Caco-2 (cell line): ENCODE data around the gene WWOX. TPM values are rescaled to one million over a fixed set of nuclear protein-coding genes. Genes with fewer than 3 reads are reported as not detected.

Experiments used
- BruUV-seq: library from RNA; stranded (reverse); fragments of 400-500 nt; replicated peaks from 2 replicates; lab custom pipeline; 2021; lab: Mats Ljungman, UMichigan
- CTCF ChIA-PET: fragments of 300-600 bp; sonication (Branson Sonifier 250); formaldehyde crosslinking; loops from one replicate; lab custom pipeline; 2022; ENCODE audit warnings: antibody characterized with exemption; lab: Charles Lee
- POLR2A ChIA-PET: fragments of 300-600 bp; sonication (Branson Sonifier 250); formaldehyde crosslinking; loops from one replicate; lab custom pipeline; 2022; ENCODE audit warnings: antibody characterized with exemption; lab: Charles Lee
- DNase-seq, 2 experiments: peaks; one replicate each; pipeline versions ENCODE4 v3.0.0 to v3.0.0-alpha.2; 2020 to 2022
- H3K27me3 ChIP-seq: replicated peaks from 2 replicates; pipeline ENCODE4 v1.6.0; 2011; ENCODE audit warnings: low read length; ENCODE audit not compliant: control insufficient read depth, insufficient read depth
- H3K36me3 ChIP-seq: 2 replicates; pipeline ENCODE4 v1.5.1; 2011; ENCODE audit warnings: low read length; ENCODE audit not compliant: control insufficient read depth, insufficient read depth
- H3K4me1 ChIP-seq: fragments of 250-450 bp; sonication (Bioruptor Pico); 2 replicates; pipeline ENCODE4 v1.5.1; 2020; ENCODE audit warnings: mild to moderate bottlenecking
- H3K4me3 ChIP-seq: 2 replicates; pipeline ENCODE4 v1.5.1; 2011; ENCODE audit warnings: low read depth, mild to moderate bottlenecking, control low read depth, low read length
- H3K9me3 ChIP-seq: fragments of 250-450 bp; sonication (Bioruptor Pico); 2 replicates; pipeline ENCODE4 v1.5.1; 2020; ENCODE audit warnings: mild to moderate bottlenecking, moderate library complexity
- H3K27ac Mint-ChIP-seq: one replicate; pipeline ENCODE4 v1.8.0; 2022; ENCODE audit warnings: mixed read lengths; ENCODE audit not compliant: unreplicated experiment
- H3K27me3 Mint-ChIP-seq: one replicate; pipeline ENCODE4 v1.8.0; 2022; ENCODE audit warnings: mixed read lengths; ENCODE audit not compliant: insufficient read depth, unreplicated experiment
- H3K36me3 Mint-ChIP-seq: one replicate; pipeline ENCODE4 v1.8.0; 2022; ENCODE audit warnings: mild to moderate bottlenecking, mixed read lengths; ENCODE audit not compliant: insufficient read depth, unreplicated experiment
- H3K4me1 Mint-ChIP-seq: one replicate; pipeline ENCODE4 v1.8.0; 2022; ENCODE audit warnings: low read depth, mixed read lengths; ENCODE audit not compliant: unreplicated experiment
- H3K4me3 Mint-ChIP-seq: one replicate; pipeline ENCODE4 v1.8.0; 2022; ENCODE audit warnings: mild to moderate bottlenecking, moderate library complexity, mixed read lengths; ENCODE audit not compliant: unreplicated experiment
- H3K9me3 Mint-ChIP-seq: one replicate; pipeline ENCODE4 v1.8.0; 2022; ENCODE audit warnings: mixed read lengths; ENCODE audit not compliant: unreplicated experiment
- CTCF ChIP-seq, 2 experiments: fragments of 200-600 bp in 1 of 2; IDR thresholded peaks; 1 replicate in 1 of 2; 2 replicates in 1 of 2; pipeline versions ENCODE4 v1.5.1 to v1.8.0; 2011 to 2022; ENCODE audit warnings: antibody characterized with exemption in 1 of 2, control low read depth in 1 of 2, inconsistent platforms in 1 of 2, low read depth in 1 of 2, low read length in 1 of 2, mild to moderate bottlenecking in 1 of 2, moderate library complexity in 1 of 2; ENCODE audit not compliant: insufficient read depth in 1 of 2, severe bottlenecking in 1 of 2, unreplicated experiment in 1 of 2
- intact Hi-C: fragments of 100-400 bp; cut with micrococcal nuclease; formaldehyde crosslinking; loops from one replicate; pipeline ENCODE4 v1.10.0; 2022; ENCODE audit not compliant: unreplicated experiment
- total RNA-seq: library from RNA; stranded (reverse); gene quantifications from 2 replicates; pipeline ENCODE4 v1.2.3, GENCODE V29; 2022

WWOX gene
- total RNA-seq, 1 experiment from 2014 or later, result 45.0 TPM

GRCh38 chr16:78102122-78102660 is 2.7 kb downstream of the WWOX start:
- peaks cover 14% of the 10 kb centered on the region for H3K4me1 Mint-ChIP-seq
- H3K9me3 Mint-ChIP-seq, result no peaks in the 10 kb centered on the region
- TF ChIP-seq CTCF (IDR thresholded peaks at IDR 0.05; ENCODE audit: insufficient read depth in 1 of 2, low read depth in 1 of 2, low read length in 1 of 2, severe bottlenecking in 1 of 2, unreplicated experiment in 1 of 2), result no peak
- Histone ChIP-seq H3K4me1 (0 out of 2 replicates have a peak, but pooled peaks cover 3% of the 10 kb centered on the region), H3K4me3 (no peak overlapping the region), H3K9me3 (no peaks in the 10 kb centered on the region), H3K27me3 (no peaks in the 10 kb centered on the region), H3K36me3 (no peaks in the 10 kb centered on the region; the same call in 1 of the 2 replicates)
- H3K4me3 Mint-ChIP-seq, result no peak overlapping the region
- no TSS peak for BruUV-seq
- POLR2A ChIA-PET, result no interaction called here
- peaks cover 21% of the 10 kb centered on the region for H3K36me3 Mint-ChIP-seq
- intact Hi-C loops, result no loop called here
- CTCF ChIA-PET, result interaction anchor here (0.5 to 0.7 kb wide), 3 partner anchors 9 to 264 kb away, joined by 3 to 6 read pairs (median 3); no protein-coding TSS in a partner anchor
- no peak overlapping the region for H3K27ac Mint-ChIP-seq
- H3K27me3 Mint-ChIP-seq, result no peaks in the 10 kb centered on the region
- no peak for DNase-seq

DNA sequence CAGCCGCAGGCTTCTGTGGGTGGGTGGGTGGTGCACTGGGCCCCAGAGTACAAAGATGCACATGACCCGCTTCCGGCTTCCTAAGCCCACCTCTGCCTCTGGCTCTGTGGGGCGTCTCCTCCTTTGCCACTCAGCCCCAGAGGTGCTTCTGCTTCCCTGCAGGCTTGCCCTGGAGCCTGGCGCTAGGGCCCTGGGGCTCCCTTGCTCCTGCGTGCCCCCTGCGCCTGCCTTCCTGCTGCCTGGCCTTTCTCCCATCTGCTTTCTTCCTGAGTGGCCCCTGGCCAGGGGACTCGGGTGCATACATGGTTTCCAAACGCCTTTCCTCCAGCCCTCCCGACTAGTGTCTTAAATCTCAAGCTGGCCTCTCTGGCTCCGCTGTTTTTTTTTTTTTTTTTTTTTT is 3.4 kb downstream of the WWOX start:
- Histone ChIP-seq H3K4me1 (0 out of 2 replicates have a peak, but pooled peaks cover 3% of the 10 kb centered on the region), H3K27me3 (no peaks in the 10 kb centered on the region), H3K4me3 (no peak overlapping the region), H3K36me3 (no peaks in the 10 kb centered on the region; the same call in 1 of the 2 replicates), H3K9me3 (no peaks in the 10 kb centered on the region)
- Mint-ChIP-seq H3K4me1 (peaks cover 14% of the 10 kb centered on the region), H3K27ac (no peak overlapping the region), H3K27me3 (no peaks in the 10 kb centered on the region), H3K36me3 (peaks cover 21% of the 10 kb centered on the region), H3K9me3 (no peaks in the 10 kb centered on the region), H3K4me3 (no peak overlapping the region)
- TF ChIP-seq CTCF (IDR thresholded peaks at IDR 0.05; ENCODE audit: insufficient read depth in 1 of 2, low read depth in 1 of 2, low read length in 1 of 2, severe bottlenecking in 1 of 2, unreplicated experiment in 1 of 2), result no peak
- POLR2A ChIA-PET, result no interaction called here
- CTCF ChIA-PET, result interaction anchor here (0.7 kb wide), 1 partner anchor 129 kb away, joined by 6 read pairs; no protein-coding TSS in a partner anchor
- intact Hi-C loops, result no loop called here
- BruUV-seq, result no TSS peak
- DNase-seq, result no peak

- intact Hi-C loops, result no loop called here
- peaks cover 7% of the 10 kb centered on the region for H3K4me1 Mint-ChIP-seq
- TF ChIP-seq CTCF (IDR thresholded peaks at IDR 0.05; ENCODE audit: insufficient read depth in 1 of 2, low read depth in 1 of 2, low read length in 1 of 2, severe bottlenecking in 1 of 2, unreplicated experiment in 1 of 2), result no peak
- BruUV-seq, result no TSS peak
- Histone ChIP-seq H3K4me3 (no peak overlapping the region), H3K27me3 (no peaks in the 10 kb centered on the region), H3K4me1 (0 out of 2 replicates have a peak, but pooled peaks cover 3% of the 10 kb centered on the region), H3K36me3 (peaks cover under 1% of the 10 kb centered on the region; the same call in 1 of the 2 replicates), H3K9me3 (no peaks in the 10 kb centered on the region)
- no peaks in the 10 kb centered on the region for H3K9me3 Mint-ChIP-seq
- DNase-seq, result no peak
- no peak overlapping the region for H3K27ac Mint-ChIP-seq
- no peaks in the 10 kb centered on the region for H3K27me3 Mint-ChIP-seq
- H3K36me3 Mint-ChIP-seq, result peaks cover 26% of the 10 kb centered on the region
- POLR2A ChIA-PET, result no interaction called here
- CTCF ChIA-PET, result no interaction called here
- H3K4me3 Mint-ChIP-seq, result no peak overlapping the region
Measured at GRCh38 chr16:78105517-78105916, 6.1 kb downstream of the WWOX start.
